SK-N-SH (cell line): Measurements from ENCODE around the gene CPEB1. TPM values are rescaled to one million over a fixed set of nuclear protein-coding genes. Genes with fewer than 3 reads are reported as not detected.
"Not testable (repeated sequence)": the region's sequence is repeated elsewhere in the genome, so short reads cannot be mapped to it uniquely, and the experiment has no call there.

ENCODE experiments used
- CTCF ChIA-PET: fragments of 300-600, 350-600 bp; formaldehyde crosslinking; extraction: SDS; loops from one replicate; lab custom pipeline; 2021; lab: Yijun Ruan, JAX
- POLR2A ChIA-PET: fragments of 350-600 bp; sonication (Branson Sonifier 250); formaldehyde crosslinking; extraction: SDS; loops from one replicate; lab custom pipeline; 2020; ENCODE audit warnings: antibody characterized with exemption, inconsistent platforms; lab: Yijun Ruan, JAX
- DNase-seq: peaks from one replicate; pipeline ENCODE4 v3.0.0; 2012
- H2AFZ ChIP-seq: fragments of 200-600 bp; sonication (generic); 2 replicates; pipeline ENCODE4 v1.8.1; 2016; ENCODE audit warnings: antibody characterized with exemption, mild to moderate bottlenecking, low read depth
- H3F3A ChIP-seq: fragments of 200-600 bp; sonication (generic); replicated peaks from 2 replicates; pipeline ENCODE3; 2016; ENCODE audit warnings: antibody characterized with exemption, mild to moderate bottlenecking; ENCODE audit not compliant: insufficient read depth
- H3K27ac ChIP-seq, 2 experiments: fragments of 200-500 bp in 1 of 2; fragments of 200-600 bp in 1 of 2; sonication (Bioruptor generic) in 1 of 2; sonication (generic), shearing (Covaris generic) in 1 of 2; 2 replicates each; pipeline versions ENCODE4 v1.5.1 to v1.6.1; 2014 to 2016; ENCODE audit warnings: low read depth in 2 of 2, inconsistent platforms in 1 of 2, low read length in 1 of 2, mild to moderate bottlenecking in 1 of 2, mixed read lengths in 1 of 2
- H3K27me3 ChIP-seq: fragments of 200-600 bp; sonication (generic), shearing (Covaris generic); 2 replicates; pipeline ENCODE4 v1.6.1; 2016; ENCODE audit warnings: mixed run types; ENCODE audit not compliant: insufficient read depth
- H3K36me3 ChIP-seq, 2 experiments: fragments of 200-500 bp in 1 of 2; fragments of 200-600 bp in 1 of 2; sonication (Bioruptor generic) in 1 of 2; sonication (generic) in 1 of 2; replicated peaks in 1 of 2; 2 replicates each; pipeline versions ENCODE3 to v1.5.1; 2014 to 2016; ENCODE audit warnings: low read length in 1 of 2, mild to moderate bottlenecking in 1 of 2; ENCODE audit not compliant: insufficient read depth in 2 of 2, control insufficient read depth in 1 of 2
- H3K4me1 ChIP-seq, 2 experiments: fragments of 200-500 bp in 1 of 2; fragments of 200-600 bp in 1 of 2; sonication (Bioruptor generic) in 1 of 2; sonication (generic), shearing (Covaris generic) in 1 of 2; 2 replicates each; pipeline versions ENCODE4 v1.5.1 to v1.6.1; 2014 to 2016; ENCODE audit warnings: low read depth in 1 of 2, low read length in 1 of 2, mixed run types in 1 of 2; ENCODE audit not compliant: insufficient read depth in 2 of 2, control insufficient read depth in 1 of 2
- H3K4me2 ChIP-seq: fragments of 200-600 bp; sonication (generic), shearing (Covaris generic); 2 replicates; pipeline ENCODE4 v1.6.1; 2017; ENCODE audit warnings: mixed run types
- H3K4me3 ChIP-seq, 2 experiments: fragments of 200-500 bp in 1 of 2; fragments of 200-600 bp in 1 of 2; sonication (Bioruptor generic) in 1 of 2; sonication (generic), shearing (Covaris generic) in 1 of 2; 2 replicates each; pipeline versions ENCODE4 v1.5.1 to v1.8.1; 2014 to 2016; ENCODE audit warnings: low read depth in 2 of 2, inconsistent platforms in 1 of 2, low read length in 1 of 2, mild to moderate bottlenecking in 1 of 2, mixed read lengths in 1 of 2, moderate library complexity in 1 of 2
- H3K79me2 ChIP-seq: fragments of 200-600 bp; sonication (generic); 2 replicates; pipeline ENCODE4 v1.8.1; 2017; ENCODE audit warnings: mild to moderate bottlenecking; ENCODE audit not compliant: insufficient read depth
- H3K9ac ChIP-seq: fragments of 200-600 bp; sonication (generic); 2 replicates; pipeline ENCODE4 v1.6.1; 2017; ENCODE audit warnings: mixed run types
- H3K9me2 ChIP-seq: fragments of 200-600 bp; sonication (generic); 2 replicates; pipeline ENCODE4 v1.6.1; 2017; ENCODE audit warnings: mixed run types
- H3K9me3 ChIP-seq: fragments of 200-600 bp; sonication (generic); 2 replicates; pipeline ENCODE4 v1.6.1; 2017; ENCODE audit warnings: mixed run types, mild to moderate bottlenecking, moderate library complexity
- H4K20me1 ChIP-seq: fragments of 200-600 bp; sonication (generic); 2 replicates; pipeline ENCODE4 v1.6.1; 2017; ENCODE audit warnings: mild to moderate bottlenecking, mixed run types; ENCODE audit not compliant: insufficient read depth
- CHD2 ChIP-seq: fragments of 150-350 bp; IDR thresholded peaks from 2 replicates; pipeline ENCODE4 v1.6.1; 2018; ENCODE audit warnings: low read length; ENCODE audit not compliant: partially characterized antibody
- EZH2phosphoT487 ChIP-seq: fragments of 200-600 bp; sonication (generic); IDR thresholded peaks from 2 replicates; pipeline ENCODE4 v1.6.1; 2017; ENCODE audit warnings: low read depth, mixed run types, mild to moderate bottlenecking, antibody characterized with exemption, moderate library complexity, borderline replicate concordance
- GABPA ChIP-seq: IDR thresholded peaks from 2 replicates; pipeline ENCODE4 v1.4.0; 2012; ENCODE audit warnings: low read depth, mild to moderate bottlenecking
- GATA2 ChIP-seq: sonication (generic); formaldehyde crosslinking; IDR thresholded peaks from 2 replicates; pipeline ENCODE4 v1.5.0; 2020; ENCODE audit warnings: mild to moderate bottlenecking, missing genetic modification reagents
- PBX3 ChIP-seq: IDR thresholded peaks from 2 replicates; pipeline ENCODE4; 2012
- POLR2AphosphoS5 ChIP-seq: IDR thresholded peaks from 2 replicates; pipeline ENCODE4 v1.6.1; 2012; ENCODE audit warnings: low read depth, low read length
- TCF12 ChIP-seq: IDR thresholded peaks from 2 replicates; pipeline ENCODE4 v1.4.0; 2012
- TEAD4 ChIP-seq: IDR thresholded peaks from 2 replicates; pipeline ENCODE4 v1.4.0; 2012; ENCODE audit warnings: mild to moderate bottlenecking, borderline replicate concordance; ENCODE audit not compliant: insufficient read depth
- USF1 ChIP-seq: IDR thresholded peaks from 2 replicates; pipeline ENCODE4 v1.4.0; 2012; ENCODE audit warnings: low read depth, borderline replicate concordance
- USF2 ChIP-seq: fragments of 150-350 bp; IDR thresholded peaks from 2 replicates; pipeline ENCODE4 v1.6.1; 2017; ENCODE audit warnings: antibody characterized with exemption, low read length, low read depth, borderline replicate concordance
- YY1 ChIP-seq: IDR thresholded peaks from 2 replicates; pipeline ENCODE4 v1.4.0; 2012; ENCODE audit warnings: low read depth, mild to moderate bottlenecking
- WGBS: methylation state at CpG from one replicate; pipeline ENCODE4 v1.1.6; 2017; ENCODE audit warnings: low lambda C conversion rate; 5-methylcytosine and 5-hydroxymethylcytosine counted together
- polyA plus RNA-seq, 3 experiments: library from polyadenylated mRNA; depleted of rRNA; stranded (reverse); fragments of >200 nt; gene quantifications; 2 replicates each; pipeline ENCODE4 v1.2.3, GENCODE V29; 2012
- TF ChIP-seq, protein P1 (sequence below): IDR thresholded peaks from 2 replicates; pipeline ENCODE4 v1.4.0; 2012; ENCODE audit warnings: low read depth, borderline replicate concordance
- TF ChIP-seq, protein P2 (sequence below): fragments of 150-350 bp; IDR thresholded peaks from 2 replicates; pipeline ENCODE4 v1.6.1; 2016; ENCODE audit warnings: mild to moderate bottlenecking, low read depth, low read length

The CPEB1 gene
- polyA plus RNA-seq, 1 of the 3 experiments (the other 2 are of a cell fraction): 2.6 TPM

DNA sequence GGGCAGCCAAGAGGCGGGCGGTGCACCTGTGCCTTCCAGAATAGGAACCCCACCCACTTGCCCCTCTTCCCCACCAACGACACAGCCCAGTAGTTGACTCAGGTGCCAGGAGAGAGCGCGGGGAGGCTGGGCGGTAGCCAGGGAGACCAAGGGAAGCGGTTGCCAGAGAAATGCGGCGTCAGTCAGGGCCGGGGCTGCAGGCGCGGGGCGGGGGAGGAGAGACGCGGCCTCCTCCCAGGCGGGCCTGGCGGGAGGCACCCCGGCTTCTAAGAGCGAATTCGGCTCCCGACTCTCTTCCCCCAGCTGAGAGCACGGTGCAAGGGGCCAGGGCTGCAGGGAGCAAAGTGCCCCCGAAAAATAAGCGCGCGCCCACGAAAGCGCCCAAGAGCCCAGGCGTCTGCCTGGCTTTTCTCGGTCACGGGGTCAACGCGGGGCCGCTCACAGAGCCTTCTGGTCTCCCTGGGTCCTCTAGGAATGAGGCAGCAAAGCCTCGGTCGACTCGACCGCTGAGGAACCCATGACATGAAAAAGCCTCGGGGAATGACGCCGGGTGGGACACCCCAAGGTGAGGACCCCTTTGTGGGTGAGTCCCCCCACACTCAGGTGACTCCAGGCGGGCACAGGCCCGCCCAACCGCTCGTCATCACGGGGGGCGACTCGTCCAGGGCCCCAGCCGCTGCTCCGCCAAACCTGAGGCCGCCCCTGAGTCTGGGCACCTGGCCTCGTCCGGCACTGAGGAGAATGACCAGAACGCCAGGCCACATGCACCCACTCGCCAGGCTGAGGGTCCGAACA, 716 bp downstream of the CPEB1 start:
- H3K4me2 ChIP-seq: peak overlapping the region; percentile 78; the same call in 1 of the 2 replicates

GRCh38 chr15:82644967-82645852, 2.0 kb downstream of the CPEB1 start:
- H3K27me3 ChIP-seq, H3K79me2 ChIP-seq, DNase-seq, H3K9me3 ChIP-seq, H3K36me3 ChIP-seq, H3F3A ChIP-seq, H3K4me1 ChIP-seq, H4K20me1 ChIP-seq, H3K9me2 ChIP-seq, H3K4me3 ChIP-seq, H3K27ac ChIP-seq, H3K9ac ChIP-seq, H3K4me2 ChIP-seq, POLR2A ChIA-PET, H2AFZ ChIP-seq: not testable (repeated sequence)
- CTCF ChIA-PET: interaction anchor here (1.0 kb wide), 1 partner anchor 108 kb away, joined by 3 read pairs; no protein-coding TSS in a partner anchor
- 88% methylated on average over 34 of the region's 34 CpGs for WGBS

More for the DNA sequence above, 716 bp downstream of the CPEB1 start:
- Histone ChIP-seq H3K27me3 (no peaks in the 10 kb centered on the region), H3K4me1 (peaks cover 0 to 5% of the 10 kb centered on the region in 2 experiments; a peak in 1 of 4 replicates), H3K27ac (no peak overlapping the region), H3K9me2 (no peaks in the 10 kb centered on the region), H3K9me3 (no peaks in the 10 kb centered on the region), H2AFZ (no peak overlapping the region; the same call in 1 of the 2 replicates), H3K79me2 (no peaks in the 10 kb centered on the region), H4K20me1 (no peaks in the 10 kb centered on the region), H3K4me3 (peak overlapping the region in 1 of 2 experiments; percentile 52; a peak in 2 of 4 replicates), H3K9ac (no peak overlapping the region), H3F3A (no peaks in the 10 kb centered on the region), H3K36me3 (no peaks in the 10 kb centered on the region)
- ChIA-PET POLR2A (no interaction called here), CTCF (interaction anchor here (1.1 kb wide), 2 partner anchors 8 to 116 kb away, joined by 3 read pairs; no protein-coding TSS in a partner anchor)
- no peak for DNase-seq
- 91% methylated on average over 44 of the region's 56 CpGs for WGBS
- TF ChIP-seq POLR2AphosphoS5 (no peak), PBX3 (no peak), TEAD4 (no peak), EZH2phosphoT487 (no peak), TCF12 (no peak), GATA2 (CRISPR knock-in tag) (no peak), USF1 (no peak), GABPA (no peak), CHD2 (no peak), YY1 (no peak), USF2 (no peak)
- TF ChIP-seq, protein P1, sequence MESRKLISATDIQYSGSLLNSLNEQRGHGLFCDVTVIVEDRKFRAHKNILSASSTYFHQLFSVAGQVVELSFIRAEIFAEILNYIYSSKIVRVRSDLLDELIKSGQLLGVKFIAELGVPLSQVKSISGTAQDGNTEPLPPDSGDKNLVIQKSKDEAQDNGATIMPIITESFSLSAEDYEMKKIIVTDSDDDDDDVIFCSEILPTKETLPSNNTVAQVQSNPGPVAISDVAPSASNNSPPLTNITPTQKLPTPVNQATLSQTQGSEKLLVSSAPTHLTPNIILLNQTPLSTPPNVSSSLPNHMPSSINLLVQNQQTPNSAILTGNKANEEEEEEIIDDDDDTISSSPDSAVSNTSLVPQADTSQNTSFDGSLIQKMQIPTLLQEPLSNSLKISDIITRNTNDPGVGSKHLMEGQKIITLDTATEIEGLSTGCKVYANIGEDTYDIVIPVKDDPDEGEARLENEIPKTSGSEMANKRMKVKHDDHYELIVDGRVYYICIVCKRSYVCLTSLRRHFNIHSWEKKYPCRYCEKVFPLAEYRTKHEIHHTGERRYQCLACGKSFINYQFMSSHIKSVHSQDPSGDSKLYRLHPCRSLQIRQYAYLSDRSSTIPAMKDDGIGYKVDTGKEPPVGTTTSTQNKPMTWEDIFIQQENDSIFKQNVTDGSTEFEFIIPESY: no peak
- TF ChIP-seq, protein P2, sequence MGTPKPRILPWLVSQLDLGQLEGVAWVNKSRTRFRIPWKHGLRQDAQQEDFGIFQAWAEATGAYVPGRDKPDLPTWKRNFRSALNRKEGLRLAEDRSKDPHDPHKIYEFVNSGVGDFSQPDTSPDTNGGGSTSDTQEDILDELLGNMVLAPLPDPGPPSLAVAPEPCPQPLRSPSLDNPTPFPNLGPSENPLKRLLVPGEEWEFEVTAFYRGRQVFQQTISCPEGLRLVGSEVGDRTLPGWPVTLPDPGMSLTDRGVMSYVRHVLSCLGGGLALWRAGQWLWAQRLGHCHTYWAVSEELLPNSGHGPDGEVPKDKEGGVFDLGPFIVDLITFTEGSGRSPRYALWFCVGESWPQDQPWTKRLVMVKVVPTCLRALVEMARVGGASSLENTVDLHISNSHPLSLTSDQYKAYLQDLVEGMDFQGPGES: no peak
